Eye (tissue), 1 donor: ENCODE measurements around the gene CEP72.
"Not testable (repeated sequence)": the region's sequence is repeated elsewhere in the genome, so short reads cannot be mapped to it uniquely, and the experiment has no call there.

ENCODE experiments used
- DNase-seq: peaks from one replicate; pipeline ENCODE4 v3.0.0-alpha.2; 2015

The CEP72 gene

DNA sequence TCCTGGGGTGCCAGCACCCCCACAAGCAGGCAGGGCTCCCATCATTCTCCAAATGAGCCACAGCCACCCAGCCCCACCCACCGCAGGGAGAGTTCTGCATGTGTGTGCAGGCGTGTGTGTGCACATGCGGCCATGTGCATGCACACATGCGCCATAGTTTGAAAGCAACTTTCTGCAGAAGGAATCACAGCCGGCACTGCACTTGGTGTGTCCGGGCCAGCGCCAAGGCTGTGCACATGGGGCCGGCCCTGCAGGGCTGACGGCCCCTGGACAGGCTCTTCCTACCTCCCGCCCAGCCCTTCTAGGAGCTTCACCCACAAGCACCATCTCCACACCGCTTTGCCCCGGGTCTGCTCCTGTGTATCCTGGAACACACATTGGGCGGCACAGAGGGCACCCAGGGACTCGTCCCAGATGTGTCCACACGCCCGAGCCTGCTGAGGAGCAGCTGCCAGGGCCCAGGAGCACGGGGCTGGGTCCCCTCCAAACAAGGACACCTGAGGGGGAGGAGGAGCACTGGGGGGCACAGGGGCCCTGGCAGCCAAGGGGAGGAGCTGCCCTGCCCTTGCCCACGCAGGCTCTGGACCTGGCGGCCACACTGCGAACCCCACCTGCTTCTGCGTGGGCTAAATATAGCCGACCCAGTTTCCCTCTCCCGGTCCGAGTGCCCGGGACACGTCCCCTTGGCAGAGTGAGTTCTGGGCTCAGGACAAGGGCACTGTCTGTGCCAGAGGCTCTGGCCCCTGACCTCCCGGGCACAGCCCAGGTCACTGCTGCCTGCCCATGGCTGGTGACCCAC is 61.9 kb downstream of the CEP72 start:
- peak; percentile 30 for DNase-seq

DNA sequence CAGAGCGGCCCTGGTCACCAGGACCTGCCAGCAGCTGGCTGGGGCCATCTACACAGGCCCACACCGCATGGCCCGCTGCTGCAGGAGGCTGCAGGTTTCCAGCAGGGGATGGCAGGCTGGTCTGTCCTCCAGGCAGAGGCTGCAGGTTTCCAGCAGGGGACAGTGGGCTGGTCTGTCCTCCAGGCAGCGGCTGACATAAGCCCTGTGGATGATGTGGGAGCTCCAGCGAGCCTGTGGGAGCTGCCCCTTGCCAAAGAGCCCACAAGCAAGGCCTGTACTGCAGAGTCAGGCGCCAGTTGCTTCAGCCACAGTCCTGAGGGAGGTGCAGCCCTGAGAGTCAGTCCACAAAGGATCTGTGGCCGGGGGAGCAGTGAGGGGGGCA is 62.5 kb downstream of the CEP72 start:
- DNase-seq: no peak

DNA sequence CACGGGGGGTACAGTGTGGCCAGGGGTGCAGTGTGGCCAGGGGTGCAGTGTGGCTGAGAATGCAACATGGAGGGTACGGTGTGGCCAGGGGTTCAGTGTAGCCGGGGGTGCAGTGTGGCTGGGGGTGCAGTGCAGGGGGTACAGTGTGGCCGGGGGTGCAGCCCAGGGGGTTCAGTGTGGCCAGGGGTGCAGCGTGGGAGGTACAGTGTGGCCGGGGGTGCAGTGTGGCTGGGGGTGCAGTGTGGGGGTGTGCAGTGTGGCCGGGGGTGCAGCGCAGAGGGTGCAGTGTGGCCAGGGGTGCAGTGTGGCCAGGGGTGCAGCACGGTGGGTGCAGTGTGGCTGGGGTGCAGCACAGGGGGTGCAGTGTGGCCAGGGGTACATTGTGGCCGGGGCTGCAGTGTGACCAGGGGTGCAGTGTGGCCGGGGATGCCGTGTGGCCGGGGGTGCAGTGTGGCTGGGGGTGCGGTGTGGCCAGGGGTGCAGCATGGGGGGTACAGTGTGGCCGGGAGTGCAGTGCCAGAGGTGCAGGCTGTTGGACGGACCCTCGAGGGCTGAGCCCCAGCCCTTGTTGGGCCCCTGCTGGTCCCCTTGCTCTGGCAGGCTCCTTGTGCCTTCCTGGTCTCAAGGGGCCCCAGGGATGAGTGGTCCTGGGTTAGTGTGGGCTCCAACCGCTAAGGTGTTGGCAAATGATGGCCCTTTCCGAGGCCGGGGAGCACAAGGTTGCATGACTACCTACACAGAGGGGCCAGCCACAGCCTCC is 63.2 kb downstream of the CEP72 start:
- no peak for DNase-seq

DNA sequence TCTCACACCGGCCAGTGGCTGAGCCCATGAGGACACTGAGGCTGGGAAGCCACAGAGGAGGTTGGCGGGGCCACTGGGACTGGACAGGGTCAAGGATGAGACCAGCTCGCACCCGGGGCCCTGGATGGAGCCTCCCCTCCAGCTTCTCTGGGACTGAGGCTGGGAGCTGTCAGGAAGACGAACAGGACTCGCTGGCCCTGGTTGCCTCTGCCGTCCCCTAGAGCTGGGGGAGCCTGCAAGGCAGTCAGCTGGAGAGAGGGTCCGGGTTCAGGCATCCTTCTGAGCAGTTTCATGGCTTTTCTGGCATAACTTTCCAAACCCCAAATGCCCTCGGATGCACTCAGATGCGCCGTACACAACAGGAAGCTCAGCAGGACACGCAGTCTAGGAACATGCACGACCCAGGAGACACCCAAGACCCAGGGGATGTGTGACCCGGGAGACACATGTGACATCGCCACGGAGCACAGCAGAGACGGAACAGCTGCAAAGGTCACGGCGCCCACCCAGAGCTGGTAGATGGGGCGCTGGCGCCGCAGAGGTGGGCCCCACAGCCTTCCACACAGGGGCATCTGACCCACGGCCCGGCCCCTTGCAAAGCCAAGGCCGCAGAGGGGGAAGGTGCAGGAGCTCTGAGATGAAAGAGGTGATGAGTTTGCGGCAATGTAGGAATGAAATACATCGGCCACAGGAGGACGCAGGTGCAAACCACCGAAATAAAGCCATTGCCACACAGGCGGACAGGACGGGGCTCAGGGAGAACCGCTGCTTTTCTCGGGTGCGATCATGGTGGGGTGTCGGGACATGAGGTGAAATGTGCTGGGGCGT is 63.9 kb downstream of the CEP72 start:
- DNase-seq: no peak

DNA sequence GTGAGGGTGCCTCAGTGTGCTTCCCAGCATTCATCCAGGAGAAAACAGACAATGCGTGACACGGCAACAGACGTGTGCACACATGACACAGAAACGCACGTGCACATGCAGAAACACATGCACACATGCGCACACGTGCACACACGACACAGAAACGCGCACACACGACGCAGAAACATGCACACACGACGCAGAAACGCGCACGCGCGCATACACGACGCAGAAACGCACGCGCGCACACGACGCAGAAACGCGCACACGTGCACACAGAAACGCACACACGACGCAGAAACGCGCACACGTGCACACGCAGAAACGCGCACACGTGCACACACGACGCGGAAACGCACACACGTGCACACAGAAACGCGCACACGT is 64.5 kb downstream of the CEP72 start:
- DNase-seq: no peak

DNA sequence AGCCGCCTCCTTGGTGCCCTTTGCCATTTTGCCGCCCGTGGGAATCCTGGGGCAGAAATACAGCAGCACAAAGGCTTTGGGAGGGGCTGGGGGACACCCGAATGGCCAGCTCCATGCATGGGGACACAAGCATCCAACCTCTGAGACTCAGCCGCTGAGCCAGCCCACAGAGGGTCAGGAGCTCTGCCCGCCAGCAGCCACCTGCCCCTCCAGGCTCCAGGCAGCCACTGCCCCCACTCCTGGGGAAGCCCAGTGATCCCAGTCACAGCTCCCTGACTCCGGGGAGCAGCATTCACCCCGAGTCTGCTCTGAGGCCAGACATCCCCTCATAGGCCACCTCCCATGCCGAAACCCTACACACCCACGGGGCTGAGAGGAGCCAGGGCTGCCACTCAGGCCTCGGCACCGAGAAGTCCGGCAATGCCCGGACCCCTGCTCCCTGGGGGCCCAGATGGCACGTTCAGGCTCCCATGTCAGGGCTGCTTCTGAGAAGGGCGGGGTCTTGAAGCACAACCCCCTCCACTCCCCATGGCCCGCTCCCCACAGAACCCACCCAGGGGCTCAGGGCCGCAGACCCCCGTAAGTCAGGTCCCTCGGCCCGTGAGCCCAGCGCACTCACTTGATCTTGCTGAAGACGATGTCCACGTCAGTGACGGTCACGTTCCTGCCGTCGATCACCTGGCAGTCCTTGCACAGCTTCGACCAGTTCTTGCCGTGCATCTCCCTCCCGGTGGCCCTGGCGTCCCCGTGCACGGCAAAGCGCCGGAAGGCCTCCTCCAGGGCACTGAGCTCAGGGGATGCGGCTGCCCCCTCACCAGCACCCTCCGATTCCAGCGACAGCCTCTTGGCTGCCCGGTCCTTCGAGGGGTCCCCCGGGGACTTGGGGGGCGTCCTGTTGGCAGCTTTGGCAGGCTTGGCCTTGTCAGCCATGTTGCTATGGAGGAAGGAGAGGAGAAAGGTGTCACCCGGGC is 65.3 kb downstream of the CEP72 start:
- DNase-seq: no peak

DNA sequence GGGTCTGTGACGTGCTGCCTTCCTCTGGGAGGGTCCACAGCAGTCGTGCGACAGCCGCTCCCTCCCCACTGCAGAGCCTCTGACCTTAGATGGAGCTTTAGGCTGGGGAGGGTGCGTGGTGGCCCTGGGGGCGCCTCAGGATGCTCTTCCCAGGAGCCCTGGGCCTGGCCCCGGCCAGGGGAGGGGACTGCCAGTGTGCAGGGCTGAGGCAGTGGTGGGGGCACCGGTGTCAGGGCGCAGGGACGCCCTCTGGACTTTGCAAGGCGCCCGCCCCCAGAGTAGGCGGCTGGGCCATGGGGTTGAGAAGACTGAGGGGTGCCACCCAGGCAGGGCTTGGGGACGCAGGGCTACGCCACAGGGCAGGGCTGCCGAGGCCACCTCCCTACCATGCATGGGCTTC is 66.4 kb downstream of the CEP72 start:
- not testable (repeated sequence) for DNase-seq

DNA sequence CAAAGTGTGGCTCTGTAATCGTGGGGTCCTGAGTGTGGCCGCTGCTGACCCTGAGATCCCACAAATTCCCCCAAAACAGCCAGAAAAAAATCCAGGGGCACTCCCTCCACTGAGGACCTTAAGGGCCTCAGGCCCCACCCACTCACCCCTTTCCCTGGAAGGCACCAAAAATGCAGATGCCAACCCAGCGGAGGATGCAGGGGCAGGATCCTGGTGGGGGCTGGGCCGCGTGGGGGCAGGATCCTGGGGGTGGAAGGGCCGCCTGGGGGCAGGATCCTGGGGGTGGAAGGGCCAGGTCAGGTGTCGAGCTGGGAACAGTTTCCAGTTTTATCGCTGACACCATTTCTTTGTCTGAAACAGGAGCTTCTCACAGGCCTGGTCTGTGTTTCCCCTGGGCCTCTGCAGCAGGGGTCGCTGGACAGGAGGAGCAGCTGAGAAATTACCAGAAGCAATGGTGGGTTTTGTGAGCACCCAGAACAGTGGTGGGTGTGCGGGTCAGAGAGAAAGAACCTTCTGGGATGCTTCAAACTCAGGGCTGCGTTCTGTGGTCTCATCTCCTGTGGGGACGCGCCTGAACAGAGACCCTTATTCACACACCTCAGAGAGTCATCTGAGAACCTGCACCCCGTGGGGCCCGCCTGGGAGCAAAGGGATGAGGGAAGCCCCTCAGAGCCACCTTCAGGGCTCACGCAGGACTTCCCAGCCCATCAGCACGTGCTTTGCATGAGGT is 67.2 kb downstream of the CEP72 start:
- DNase-seq: not testable (repeated sequence)

DNA sequence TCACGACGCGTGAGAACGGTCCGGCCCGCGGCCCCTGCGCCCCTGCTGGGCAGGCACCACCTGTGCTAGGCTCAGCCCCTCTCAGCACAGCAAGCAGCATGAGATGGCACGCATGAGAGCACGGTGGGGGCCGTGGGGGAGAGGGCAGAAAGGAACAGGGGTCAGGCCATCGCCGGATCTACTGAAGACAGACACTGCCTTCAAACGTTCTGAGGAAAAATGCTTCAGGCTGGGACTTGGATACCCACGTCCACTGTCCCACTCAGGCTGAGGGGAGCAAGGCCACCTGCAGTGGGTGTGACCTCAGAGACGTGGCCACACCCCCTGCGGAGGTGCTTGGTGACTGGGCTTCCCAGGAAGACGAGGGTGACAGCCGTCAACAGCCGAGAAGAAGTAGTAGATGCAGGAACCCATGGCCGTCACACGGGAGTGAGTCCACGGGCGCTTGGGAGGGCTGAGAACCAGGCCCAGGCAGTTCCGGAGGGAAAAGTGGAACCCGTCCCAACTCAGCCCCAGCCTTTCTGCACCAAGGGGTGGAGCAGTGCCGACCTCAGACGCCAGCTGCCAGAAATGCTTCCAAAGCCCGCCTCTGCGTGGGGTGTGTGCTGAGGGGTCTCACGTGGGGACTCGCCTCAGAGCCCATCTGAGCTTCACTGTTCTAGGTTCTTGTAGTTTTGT is 68.1 kb downstream of the CEP72 start:
- DNase-seq: not testable (repeated sequence)

DNA sequence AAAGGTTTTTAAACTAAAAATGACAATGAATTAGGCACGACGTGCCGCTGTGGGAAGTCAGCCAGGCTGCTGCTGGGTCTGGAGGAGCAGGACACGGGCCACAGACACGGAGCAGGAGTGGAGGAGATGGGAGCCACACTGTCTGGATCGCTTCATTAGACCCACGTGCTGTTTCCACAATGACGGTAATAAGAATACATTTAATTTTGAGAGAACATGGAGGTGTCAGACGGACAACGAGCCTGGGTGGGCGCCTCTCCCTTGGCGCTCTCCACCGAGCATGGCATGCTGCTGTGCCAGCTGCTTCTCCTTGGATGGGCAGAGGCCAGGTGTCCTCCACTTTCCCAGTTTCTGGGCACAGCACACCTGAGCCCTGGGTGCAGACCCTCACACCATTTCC is 68.7 kb downstream of the CEP72 start:
- DNase-seq: not testable (repeated sequence)

DNA sequence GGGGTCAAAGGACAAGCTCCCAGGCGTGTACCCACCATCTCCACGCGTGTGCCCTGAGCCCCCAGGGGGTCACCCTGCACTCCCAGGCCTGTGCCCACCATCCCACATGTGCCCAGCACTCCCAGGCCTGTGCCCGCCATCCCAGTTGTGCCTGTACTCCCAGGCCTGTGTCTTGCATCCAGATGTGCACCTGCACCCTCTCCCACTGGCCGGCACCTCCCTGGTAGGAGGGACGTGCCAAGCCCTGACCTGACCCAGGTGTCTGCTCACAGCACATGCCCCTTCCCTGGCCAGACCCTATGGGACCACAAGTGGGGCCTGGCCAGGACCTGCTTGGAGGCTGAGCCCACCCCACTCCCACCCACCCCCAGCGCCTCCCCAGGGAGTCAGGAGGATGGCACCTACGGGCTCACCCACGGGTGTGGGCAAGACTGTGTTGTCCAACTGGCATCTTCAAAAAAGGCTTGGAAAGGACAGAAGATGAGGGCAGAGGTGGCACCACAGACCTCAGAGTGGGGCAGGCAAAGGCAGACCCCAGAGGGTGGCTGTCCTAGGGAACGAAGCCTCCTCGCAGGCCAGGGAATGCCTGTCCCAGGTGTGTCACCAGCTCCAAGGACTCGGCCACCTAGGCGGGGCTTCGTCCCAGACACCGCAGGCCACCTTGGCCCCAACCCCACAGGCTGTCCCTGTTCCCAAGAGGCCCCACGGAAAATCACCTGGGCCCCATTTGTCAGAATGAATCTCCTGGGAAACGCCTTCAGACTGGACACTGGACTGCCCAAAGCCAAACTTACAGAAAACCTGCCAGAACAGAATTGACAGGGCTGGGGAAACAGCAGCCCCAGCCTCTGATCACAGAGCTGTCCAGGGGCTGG is 69.4 kb downstream of the CEP72 start:
- not testable (repeated sequence) for DNase-seq

DNA sequence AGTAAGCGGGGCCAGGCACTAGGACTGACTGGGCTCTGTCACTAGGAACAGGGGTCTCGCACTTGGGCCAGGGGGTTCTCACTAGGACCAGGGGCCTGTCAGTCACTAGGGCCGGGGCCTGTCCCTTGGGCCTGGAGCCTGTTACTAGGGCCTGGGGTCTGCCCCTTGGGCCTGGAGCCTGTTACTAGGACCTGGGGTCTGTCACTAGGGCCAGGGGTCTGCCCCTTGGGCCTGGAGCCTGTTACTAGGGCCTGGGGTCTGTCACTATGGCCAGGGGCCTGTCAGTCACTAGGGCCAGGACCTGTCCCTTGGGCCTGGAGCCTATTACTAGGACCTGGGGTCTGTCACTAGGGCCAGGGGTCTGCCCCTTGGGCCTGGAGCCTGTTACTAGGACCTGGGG is 70.1 kb downstream of the CEP72 start:
- DNase-seq: not testable (repeated sequence)

DNA sequence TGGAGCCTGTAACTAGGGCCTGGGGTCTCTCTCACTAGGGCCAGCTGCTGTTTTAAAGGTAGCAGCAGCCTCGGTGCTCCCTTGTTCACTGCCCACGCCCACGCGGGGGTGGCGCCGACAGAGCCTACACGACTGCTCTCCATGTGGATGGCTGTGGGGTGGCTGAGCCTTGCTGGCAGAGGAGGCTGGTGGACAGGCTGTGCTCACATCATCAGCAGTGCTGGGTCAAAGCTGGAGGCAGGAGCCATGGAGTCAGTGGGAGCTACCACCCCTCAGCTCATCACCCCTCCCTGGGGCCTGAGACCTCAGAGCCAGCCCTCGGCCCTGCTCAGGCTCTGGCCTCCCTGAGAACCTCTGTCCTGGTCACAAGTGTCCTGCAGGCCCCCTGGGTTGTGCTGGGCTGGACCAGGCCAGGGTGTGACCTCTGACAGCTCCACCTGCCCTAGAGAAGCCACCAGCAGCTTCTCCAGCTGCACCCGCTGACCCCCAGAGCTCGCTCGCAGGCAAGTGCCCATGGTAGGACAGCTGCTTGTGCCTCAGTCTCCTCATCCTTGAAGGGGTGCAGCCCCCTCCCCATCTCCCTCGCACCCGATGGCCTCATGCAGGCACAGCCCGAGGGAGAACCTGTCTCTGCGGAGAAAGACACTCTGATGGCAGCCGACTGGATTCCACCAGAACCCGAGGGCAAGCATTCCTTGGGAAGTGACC is 70.7 kb downstream of the CEP72 start:
- not testable (repeated sequence) for DNase-seq

DNA sequence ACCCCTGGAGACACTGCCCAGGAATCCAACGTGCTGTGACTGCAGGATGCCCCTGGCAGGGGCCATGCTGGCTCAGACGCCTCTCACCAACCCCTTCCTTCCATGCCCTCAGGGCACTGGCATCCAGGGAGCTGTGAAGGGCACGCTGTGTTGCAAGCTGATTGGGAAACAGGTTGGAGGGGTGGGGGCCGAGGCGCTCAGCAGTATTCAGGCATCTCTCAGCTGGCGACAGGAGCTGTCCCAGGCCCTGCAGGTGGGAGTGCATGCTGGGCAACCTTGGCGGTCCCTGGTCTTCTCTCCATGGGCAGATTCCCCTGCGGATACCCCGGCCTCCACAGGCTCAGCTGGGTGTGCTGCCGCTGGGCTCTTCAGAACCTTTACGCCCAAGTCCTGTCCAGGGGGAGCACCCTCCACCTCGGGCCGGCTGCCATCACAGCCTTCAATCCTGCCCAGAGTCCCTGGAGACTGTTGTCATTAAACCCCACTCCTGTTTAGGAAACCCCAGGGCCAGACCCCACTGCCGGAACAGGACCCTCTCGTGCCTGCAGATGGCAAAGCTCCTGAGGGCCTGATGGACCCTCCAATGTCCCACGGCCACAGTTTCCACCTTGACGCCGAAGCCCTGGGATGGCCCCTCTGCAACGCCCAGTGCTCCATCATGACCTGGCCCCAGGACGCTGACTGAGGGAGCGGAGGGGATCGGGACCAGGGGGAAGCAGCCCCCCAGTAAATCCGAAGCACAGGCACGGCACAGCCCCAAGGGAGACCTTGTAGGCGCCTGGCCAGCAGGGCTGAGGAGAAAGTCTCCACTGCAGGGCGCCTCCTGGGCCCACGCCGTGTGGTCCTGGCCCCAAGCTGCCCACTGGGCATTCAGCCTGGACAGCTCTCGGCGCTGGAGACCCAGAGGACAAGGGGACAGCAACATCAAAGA is 71.7 kb downstream of the CEP72 start:
- DNase-seq: no peak

DNA sequence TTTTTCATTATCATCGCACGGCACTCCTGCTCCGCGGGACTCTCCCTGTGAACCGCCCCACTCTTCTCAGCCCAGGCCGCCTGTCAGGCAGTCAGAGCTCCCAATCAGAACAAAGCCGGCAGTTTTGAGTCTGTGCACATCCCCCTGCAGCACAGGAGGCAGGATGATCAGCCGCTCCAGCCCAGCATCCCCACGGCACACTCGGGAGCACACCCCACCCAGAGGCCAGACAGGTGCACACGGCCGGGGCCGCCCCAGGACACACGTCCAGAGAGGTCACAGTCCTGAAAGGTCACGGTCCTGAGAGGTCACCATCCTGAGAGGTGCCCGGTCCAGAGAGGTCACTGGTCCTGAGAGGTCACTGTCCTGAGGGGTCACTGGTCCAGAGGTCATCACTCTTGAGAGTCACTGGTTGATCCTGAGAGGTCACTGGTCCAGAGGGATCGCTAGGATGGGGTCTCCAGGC is 72.6 kb downstream of the CEP72 start:
- DNase-seq: no peak

DNA sequence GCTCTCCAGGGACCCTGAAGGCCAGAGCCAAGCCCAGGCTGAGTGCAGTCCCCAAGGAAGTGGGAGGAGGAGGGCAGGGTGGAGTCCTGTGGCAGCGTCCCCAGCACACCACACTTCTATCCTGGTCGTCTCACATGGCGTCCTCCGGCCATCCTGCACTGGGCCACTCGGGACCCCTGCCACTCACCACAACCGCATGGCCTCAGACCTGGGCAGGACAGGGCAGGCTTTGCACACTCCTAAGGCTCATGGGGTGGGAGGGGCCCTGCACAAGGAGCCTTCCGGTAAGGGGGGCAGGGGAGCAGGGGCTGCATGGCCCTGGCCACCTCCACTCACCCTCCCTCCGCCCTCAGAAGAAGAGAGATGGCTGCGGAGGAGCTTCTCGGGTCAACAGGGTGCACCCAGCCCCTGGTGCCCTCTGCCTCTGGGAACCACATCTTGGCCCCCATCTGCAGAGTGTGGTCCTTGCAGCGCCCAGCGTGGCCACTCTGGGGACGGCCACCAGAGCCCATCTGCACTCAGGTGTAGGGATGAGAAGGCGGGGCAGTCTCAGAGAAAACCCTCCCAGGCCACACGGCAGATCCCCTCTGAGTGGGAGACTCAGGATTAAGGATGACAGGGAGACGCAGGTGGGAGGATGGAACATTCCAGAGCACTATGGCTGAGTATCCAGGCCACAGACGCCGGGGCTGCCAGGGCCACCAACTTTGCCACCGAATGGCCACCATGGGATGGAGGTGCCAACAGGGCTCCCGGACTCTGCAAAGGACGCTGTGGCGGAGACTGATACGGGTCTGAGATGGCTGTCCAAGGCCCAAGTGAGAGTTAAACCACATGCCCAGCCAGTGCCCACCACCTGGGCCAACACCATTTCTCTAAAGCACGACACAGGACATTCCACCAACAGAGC is 73.4 kb downstream of the CEP72 start:
- no peak for DNase-seq

DNA sequence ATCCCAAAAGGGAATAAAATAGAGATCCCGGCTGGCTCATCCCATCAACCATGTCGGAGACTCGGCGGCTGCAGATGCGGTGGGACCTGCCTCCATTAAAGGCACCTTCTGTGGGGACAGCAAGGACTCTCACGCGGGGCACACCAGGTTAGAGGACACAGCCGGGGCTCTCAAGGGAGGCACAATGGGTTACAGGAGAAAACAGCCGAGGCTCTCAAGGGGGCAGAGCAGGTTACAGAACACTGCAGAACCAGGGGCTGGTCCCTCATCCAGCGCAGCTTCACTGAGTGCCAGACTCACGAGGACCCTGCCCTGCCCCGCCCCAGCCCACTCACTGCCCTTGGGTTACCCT is 74.0 kb downstream of the CEP72 start:
- DNase-seq: not testable (repeated sequence)
